GM04503 (cell line): Measurements from ENCODE around the gene TNNI2.
"Not testable (repeated sequence)": the region's sequence is repeated elsewhere in the genome, so short reads cannot be mapped to it uniquely, and the experiment has no call there.

Source experiments
- DNase-seq: peaks from one replicate; pipeline ENCODE4 v3.0.0-alpha.2; 2012; ENCODE audit warnings: low read depth

TNNI2 gene

GRCh38 chr11:1875093-1875850 is 36.5 kb downstream of the TNNI2 start:
- no peak for DNase-seq

GRCh38 chr11:1875851-1876301 is 37.1 kb downstream of the TNNI2 start:
- DNase-seq, result not testable (repeated sequence)

GRCh38 chr11:1876361-1877063 is 37.7 kb downstream of the TNNI2 start:
- no peak for DNase-seq

GRCh38 chr11:1877211-1878136 is 38.7 kb downstream of the TNNI2 start:
- no peak for DNase-seq

GRCh38 chr11:1878137-1879031 is 39.6 kb downstream of the TNNI2 start:
- no peak for DNase-seq

- no peak for DNase-seq
Measured at GRCh38 chr11:1879342-1879940, 40.7 kb downstream of the TNNI2 start.

- DNase-seq, result no peak
Measured at GRCh38 chr11:1879941-1880720, 41.4 kb downstream of the TNNI2 start.

- no peak for DNase-seq
Measured at GRCh38 chr11:1880746-1881441, 42.1 kb downstream of the TNNI2 start.

GRCh38 chr11:1881442-1882264 is 42.9 kb downstream of the TNNI2 start:
- DNase-seq, result no peak

GRCh38 chr11:1882265-1883238 is 43.8 kb downstream of the TNNI2 start:
- no peak for DNase-seq

GRCh38 chr11:1883346-1884302 is 44.8 kb downstream of the TNNI2 start:
- no peak for DNase-seq

- DNase-seq, result no peak
Measured at GRCh38 chr11:1884303-1884700, 45.5 kb downstream of the TNNI2 start.

GRCh38 chr11:1886551-1886950 is 47.8 kb downstream of the TNNI2 start:
- not testable (repeated sequence) for DNase-seq

GRCh38 chr11:1887451-1888346 is 48.9 kb downstream of the TNNI2 start:
- DNase-seq, result no peak

- no peak for DNase-seq
Measured at GRCh38 chr11:1888347-1888753, 49.6 kb downstream of the TNNI2 start.
